Common myeloid progenitor, CD34-positive (primary cell): Measurements from ENCODE around the gene SEMA6A.
A peak's percentile ranks its signal among the peaks of the same experiment; 100 is the strongest.

Experiments
- CTCF ChIA-PET: fragments of 350-600 bp; sonication (Branson Sonifier 250); formaldehyde crosslinking; loops from one replicate; lab custom pipeline; 2021; ENCODE audit warnings: antibody characterized with exemption; lab: Charles Lee
- POLR2A ChIA-PET: fragments of 350-600 bp; sonication (Branson Sonifier 250); formaldehyde crosslinking; loops from one replicate; lab custom pipeline; 2021; ENCODE audit warnings: antibody characterized with exemption; lab: Charles Lee
- DNase-seq, 3 donors: peaks; one replicate each; pipeline versions ENCODE4 v3.0.0 to v3.0.0-alpha.2; 2013
- H3K27ac ChIP-seq, 2 experiments: 1 replicate in 1 of 2; 2 replicates in 1 of 2; pipeline ENCODE4 v1.7.0; 2013; ENCODE audit warnings: inconsistent platforms in 2 of 2, low read length in 2 of 2, mild to moderate bottlenecking in 2 of 2, low read depth in 1 of 2, moderate library complexity in 1 of 2; ENCODE audit not compliant: severe bottlenecking in 2 of 2, insufficient read depth in 1 of 2, poor library complexity in 1 of 2
- H3K27me3 ChIP-seq, 5 experiments: replicated peaks in 2 of 5; 1 replicate in 3 of 5; 2 replicates in 2 of 5; pipeline versions ENCODE4 v1.6.1 to v1.7.0; 2013; ENCODE audit warnings: low read length in 4 of 5, mild to moderate bottlenecking in 2 of 5, moderate library complexity in 2 of 5, inconsistent platforms in 1 of 5; ENCODE audit not compliant: insufficient read depth in 5 of 5, control insufficient read depth in 4 of 5
- H3K36me3 ChIP-seq, 4 experiments: 1 replicate in 2 of 4; 2 replicates in 2 of 4; pipeline versions ENCODE4 v1.6.1 to v1.7.0; 2013; ENCODE audit warnings: low read length in 3 of 4, control low read depth in 1 of 4, mild to moderate bottlenecking in 1 of 4; ENCODE audit not compliant: control insufficient read depth in 4 of 4, insufficient read depth in 4 of 4
- H3K4me1 ChIP-seq, 4 experiments: 1 replicate in 3 of 4; 2 replicates in 1 of 4; pipeline versions ENCODE4 v1.6.1 to v1.7.1; 2013; ENCODE audit warnings: low read length in 3 of 4, mild to moderate bottlenecking in 3 of 4, control low read depth in 1 of 4, inconsistent platforms in 1 of 4, moderate library complexity in 1 of 4; ENCODE audit not compliant: control insufficient read depth in 4 of 4, insufficient read depth in 4 of 4; ENCODE audit errors: control extremely low read depth in 1 of 4
- H3K4me3 ChIP-seq, 7 experiments: 1 replicate in 4 of 7; 2 replicates in 3 of 7; pipeline versions ENCODE4 v1.5.1 to v1.7.0; 2013; ENCODE audit warnings: mild to moderate bottlenecking in 7 of 7, low read length in 6 of 7, moderate library complexity in 6 of 7, inconsistent platforms in 2 of 7, low read depth in 2 of 7, control low read depth in 1 of 7; ENCODE audit not compliant: insufficient read depth in 4 of 7, control insufficient read depth in 1 of 7; ENCODE audit errors: extremely low read depth in 1 of 7
- H3K9me3 ChIP-seq, 5 experiments: 1 replicate in 4 of 5; 2 replicates in 1 of 5; pipeline versions ENCODE4 v1.6.1 to v1.7.1; 2013; ENCODE audit warnings: low read length in 4 of 5, mild to moderate bottlenecking in 2 of 5, inconsistent platforms in 1 of 5, low read depth in 1 of 5, moderate library complexity in 1 of 5; ENCODE audit not compliant: control insufficient read depth in 4 of 5, insufficient read depth in 2 of 5; ENCODE audit errors: control extremely low read depth in 1 of 5
- WGBS: methylation state at CpG from one replicate; pipeline ENCODE4 v1.1.5; 2013; ENCODE audit not compliant: insufficient coverage; 5-methylcytosine and 5-hydroxymethylcytosine counted together

Gene SEMA6A

DNA sequence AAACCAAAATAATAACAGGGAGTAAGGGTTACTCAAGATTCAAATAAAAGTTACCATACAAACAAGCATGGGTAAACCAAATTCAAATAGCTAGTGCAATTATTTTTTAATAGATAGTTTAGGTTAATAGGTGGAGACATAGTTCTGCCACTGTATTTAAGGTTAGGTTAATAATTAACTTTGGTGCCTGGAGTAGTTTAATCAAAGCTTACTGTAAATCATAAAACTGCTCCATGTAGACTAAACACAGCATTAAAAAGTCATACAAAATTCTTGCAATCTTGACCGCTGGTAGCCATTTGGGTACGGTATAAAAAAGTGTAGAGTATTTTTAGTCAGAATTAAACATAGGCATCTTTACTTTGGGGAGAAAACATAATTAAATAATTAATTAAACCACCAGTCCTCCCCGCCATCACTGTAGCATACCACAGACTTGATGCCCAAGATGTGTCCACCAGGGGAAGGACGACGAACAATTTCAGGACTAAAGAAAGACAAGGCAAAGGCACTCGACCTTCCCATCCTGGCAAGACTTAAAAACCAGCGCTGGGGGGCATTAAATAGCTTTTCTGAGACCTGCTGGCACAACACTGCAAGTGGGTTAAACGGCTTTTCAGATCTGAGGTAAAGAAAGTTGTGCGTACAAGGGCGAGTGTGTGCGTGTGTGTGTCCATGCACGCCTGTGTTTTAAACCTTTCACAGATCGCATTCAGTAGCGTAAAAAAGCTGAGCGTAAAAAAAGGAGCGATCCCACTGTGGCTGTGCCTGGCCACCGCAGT lies 2.9 kb downstream of the SEMA6A start:
- DNase-seq = peak in 2 of 3 donors; percentile 14 to 20
- CTCF ChIA-PET = no interaction called here

DNA sequence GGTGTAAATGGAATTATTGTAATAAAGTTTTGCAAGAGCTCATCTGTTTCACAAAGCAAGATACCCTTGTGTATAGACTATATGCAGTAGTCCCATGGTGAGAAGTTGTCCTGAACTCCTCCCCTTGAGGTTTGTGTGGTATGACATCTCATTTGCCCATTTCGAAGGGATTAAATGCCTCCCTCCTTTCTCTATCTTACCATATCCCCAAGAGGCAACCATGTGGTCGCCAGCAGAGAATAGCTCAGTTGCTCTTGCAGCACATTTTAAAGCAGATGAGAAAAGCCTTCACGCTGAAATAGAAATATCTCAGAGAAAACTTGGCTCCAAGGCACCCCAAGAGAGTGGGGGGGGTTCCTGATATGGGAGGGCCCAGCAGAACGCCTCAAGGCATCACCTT lies 4.6 kb downstream of the SEMA6A start:
- ChIA-PET POLR2A (no interaction called here), CTCF (interaction anchor here (1.2 to 1.5 kb wide), 3 partner anchors 9 to 378 kb away, joined by 3 to 4 read pairs (median 4); no protein-coding TSS in a partner anchor)
- Histone ChIP-seq H3K27ac (no peak overlapping the region), H3K27me3 (peaks cover 0 to 68% (median 37%) of the 10 kb centered on the region in 5 experiments), H3K9me3 (no peaks in the 10 kb centered on the region), H3K4me1 (peaks cover under 1 to 30% (median 29%) of the 10 kb centered on the region in 4 experiments), H3K36me3 (no peaks in the 10 kb centered on the region), H3K4me3 (no peak overlapping the region)
- no CpG with 5 or more reads among the region's 4 CpGs for WGBS
- DNase-seq = no peak

More for the DNA sequence above, 2.9 kb downstream of the SEMA6A start:
- POLR2A ChIA-PET = interaction anchor here (0.8 kb wide), 1 partner anchor 210 kb away, joined by 4 read pairs; no protein-coding TSS in a partner anchor
- H3K9me3 ChIP-seq = no peaks in the 10 kb centered on the region
- H3K4me3 ChIP-seq = peak overlapping the region in 1 of 7 experiments; percentile 63
- no peak overlapping the region for H3K27ac ChIP-seq
- 44% methylated on average over 14 of the region's 17 CpGs for WGBS
- H3K27me3 ChIP-seq = peaks cover 0 to 83% (median 46%) of the 10 kb centered on the region in 5 experiments
- no peaks in the 10 kb centered on the region for H3K36me3 ChIP-seq
- peaks cover 6 to 45% (median 44%) of the 10 kb centered on the region in 4 experiments for H3K4me1 ChIP-seq

DNA sequence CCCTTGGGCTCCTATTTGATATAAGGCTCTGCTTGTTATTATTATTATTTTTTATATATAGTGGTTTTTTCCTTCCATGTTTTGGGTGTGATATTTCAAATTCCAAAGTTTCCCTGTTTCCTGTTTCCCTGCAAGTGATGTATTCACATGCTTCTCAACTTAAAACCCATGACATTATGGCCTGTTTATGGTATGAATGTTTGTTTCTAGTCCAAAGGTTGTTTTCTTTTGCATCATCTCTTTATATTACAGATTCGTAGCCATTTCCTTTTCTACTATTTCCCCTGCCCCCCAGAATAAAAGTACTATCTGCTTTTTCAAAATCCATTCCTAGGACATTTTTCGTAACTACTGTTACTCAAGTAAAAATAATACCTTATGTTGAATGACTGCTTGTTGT lies 7.5 kb downstream of the SEMA6A start:
- CTCF ChIA-PET = no interaction called here
- peaks cover 0 to 3% (median under 1%) of the 10 kb centered on the region in 4 experiments for H3K4me1 ChIP-seq
- no peaks in the 10 kb centered on the region for H3K36me3 ChIP-seq
- H3K4me3 ChIP-seq = no peak overlapping the region
- H3K9me3 ChIP-seq = no peaks in the 10 kb centered on the region
- no peak for DNase-seq
- POLR2A ChIA-PET = no interaction called here
- H3K27me3 ChIP-seq = peaks cover 0 to 39% (median 25%) of the 10 kb centered on the region in 5 experiments
- H3K27ac ChIP-seq = no peak overlapping the region
- WGBS = no CpG with 5 or more reads among the region's 2 CpGs

DNA sequence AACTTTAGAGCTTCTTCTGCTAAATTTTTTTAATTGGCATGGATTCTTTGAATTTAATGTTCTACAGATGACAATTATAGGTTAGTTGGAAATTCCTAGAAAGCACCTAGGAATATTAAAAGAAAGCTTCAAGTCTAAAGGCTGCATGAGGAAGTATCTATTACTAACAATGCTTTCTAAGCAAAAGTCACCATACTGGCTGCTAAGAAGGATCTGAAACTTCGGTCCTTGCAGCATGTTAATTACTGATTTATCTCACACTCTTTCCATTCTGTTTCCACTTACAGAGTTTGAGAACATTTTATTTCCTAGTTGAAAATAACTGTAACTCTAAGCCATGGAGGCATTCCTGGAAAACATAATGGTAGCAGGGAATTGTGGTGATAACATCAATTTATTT lies 8.4 kb downstream of the SEMA6A start:
- DNase-seq = no peak
- Histone ChIP-seq H3K27ac (no peak overlapping the region), H3K4me3 (no peak overlapping the region), H3K36me3 (no peaks in the 10 kb centered on the region), H3K9me3 (no peaks in the 10 kb centered on the region), H3K27me3 (peaks cover 0 to 31% (median 18%) of the 10 kb centered on the region in 5 experiments), H3K4me1 (peaks cover 4 to 7% (median 4%) of the 10 kb centered on the region in 4 experiments)
- CTCF ChIA-PET = no interaction called here
- POLR2A ChIA-PET = no interaction called here
- 100% methylated on average over 1 of the region's 1 CpG for WGBS

DNA sequence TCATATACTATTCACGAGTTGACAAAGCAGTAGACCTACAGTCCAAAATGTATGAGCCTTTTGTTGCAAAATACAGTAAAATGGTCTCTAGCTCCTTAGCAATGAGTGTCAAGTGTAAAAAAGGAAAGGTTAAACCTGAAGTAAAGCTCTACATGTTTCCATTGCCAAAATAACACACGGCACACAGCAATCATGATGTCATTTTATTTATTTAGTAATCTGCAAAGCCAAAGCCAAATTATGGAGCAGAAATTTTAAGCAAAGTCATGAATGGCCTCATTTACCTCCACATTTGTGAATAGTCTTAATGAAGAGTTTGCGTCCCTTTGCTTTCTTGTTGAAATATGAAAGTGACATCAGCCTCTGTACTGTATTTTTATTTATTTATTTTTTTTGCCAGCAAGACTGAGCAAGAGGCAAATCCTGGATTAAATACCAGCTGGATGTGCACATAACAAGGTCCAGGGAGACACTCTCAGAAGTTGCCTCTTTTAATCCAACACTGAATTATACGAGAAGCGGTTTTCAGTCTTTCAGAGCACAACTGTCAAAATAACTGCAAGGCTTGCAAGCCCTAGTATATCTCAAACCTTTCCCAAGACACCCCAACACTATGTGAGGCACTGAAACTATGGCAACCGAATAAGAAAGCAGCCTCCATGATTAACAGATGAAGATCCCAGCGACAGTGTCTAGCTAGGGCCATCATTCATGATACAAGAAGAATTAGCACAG lies 9.7 kb downstream of the SEMA6A start:
- peaks cover 0 to 18% (median 5%) of the 10 kb centered on the region in 5 experiments for H3K27me3 ChIP-seq
- DNase-seq = no peak
- ChIA-PET CTCF (no interaction called here), POLR2A (no interaction called here)
- H3K9me3 ChIP-seq = no peaks in the 10 kb centered on the region
- no peak overlapping the region for H3K4me3 ChIP-seq
- 89% methylated on average over 3 of the region's 7 CpGs for WGBS
- H3K27ac ChIP-seq = no peak overlapping the region
- H3K4me1 ChIP-seq = peaks cover 5 to 7% (median 6%) of the 10 kb centered on the region in 4 experiments
- H3K36me3 ChIP-seq = no peaks in the 10 kb centered on the region

DNA sequence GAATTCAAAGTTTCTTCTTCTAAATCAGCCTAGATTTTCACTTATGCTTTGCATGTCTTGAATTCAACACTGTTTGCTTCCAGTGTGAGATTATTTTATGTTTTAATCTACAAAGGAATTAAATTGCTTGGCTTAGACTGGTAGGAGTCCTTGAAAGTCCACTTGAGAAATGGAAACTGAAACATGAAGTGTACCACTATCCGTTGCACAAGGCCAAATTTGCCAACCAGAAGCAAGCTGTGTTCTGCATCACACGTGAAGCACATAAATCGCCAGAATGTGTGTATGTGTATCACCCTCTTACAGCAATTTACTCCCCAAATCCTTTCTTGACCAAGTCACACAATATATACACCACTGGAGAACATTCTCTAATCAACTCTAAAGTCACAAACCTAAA lies 10.3 kb downstream of the SEMA6A start:
- Histone ChIP-seq H3K27me3 (peaks cover 0 to 11% (median 3%) of the 10 kb centered on the region in 5 experiments), H3K36me3 (no peaks in the 10 kb centered on the region), H3K4me1 (peaks cover 5 to 7% (median 6%) of the 10 kb centered on the region in 4 experiments), H3K27ac (no peak overlapping the region), H3K4me3 (no peak overlapping the region), H3K9me3 (no peaks in the 10 kb centered on the region)
- 89% methylated on average over 1 of the region's 3 CpGs for WGBS
- DNase-seq = no peak
- ChIA-PET CTCF (no interaction called here), POLR2A (no interaction called here)
